T-helper 9 cell (primary cell): ENCODE data around the gene DYSF.
"Not testable (repeated sequence)": the region's sequence is repeated elsewhere in the genome, so short reads cannot be mapped to it uniquely, and the experiment has no call there.

Source experiments
- DNase-seq: peaks from one replicate; pipeline ENCODE4 v3.0.0-alpha.2; 2020
- total RNA-seq, 2 donors: gene quantifications; one replicate each; lab custom pipeline; 2026; lab: John Stamatoyannopoulos, UW

The DYSF gene
- 0 reads per million in 2 donors for total RNA-seq

- no peak for DNase-seq
These were observed at the start of gene DYSF for GRCh38 chr2:71453404-71454220. Gene DYSF (plus strand): TSS chr2:71453561.

- no peak for DNase-seq
These were observed 43.8 kb upstream of the DYSF start for GRCh38 chr2:71409611-71410010.

GRCh38 chr2:71410696-71411095 lies 42.7 kb upstream of the DYSF start:
- DNase-seq, result no peak

GRCh38 chr2:71416866-71417265 lies 36.5 kb upstream of the DYSF start:
- DNase-seq, result not testable (repeated sequence)

- DNase-seq, result no peak
These were observed 35.8 kb upstream of the DYSF start for GRCh38 chr2:71417300-71418202.

- no peak for DNase-seq
These were observed 34.2 kb upstream of the DYSF start for GRCh38 chr2:71419145-71419544.

- no peak for DNase-seq
These were observed 33.4 kb upstream of the DYSF start for GRCh38 chr2:71419976-71420375.

GRCh38 chr2:71422786-71423185 lies 30.6 kb upstream of the DYSF start:
- no peak for DNase-seq

GRCh38 chr2:71423817-71424420 lies 29.4 kb upstream of the DYSF start:
- DNase-seq, result no peak

- DNase-seq, result no peak
These were observed 26.6 kb upstream of the DYSF start for GRCh38 chr2:71426721-71427120.

- DNase-seq, result no peak
These were observed 24.6 kb upstream of the DYSF start for GRCh38 chr2:71428472-71429383.

- not testable (repeated sequence) for DNase-seq
These were observed 8.2 kb upstream of the DYSF start for GRCh38 chr2:71445142-71445541.

- DNase-seq, result no peak
These were observed 6.9 kb upstream of the DYSF start for GRCh38 chr2:71446505-71446904.

GRCh38 chr2:71449343-71449742 lies 4.0 kb upstream of the DYSF start:
- DNase-seq, result no peak

GRCh38 chr2:71451705-71452104 lies 1.7 kb upstream of the DYSF start:
- no peak for DNase-seq

- no peak for DNase-seq
These were observed 796 bp upstream of the DYSF start for GRCh38 chr2:71452565-71452964.

GRCh38 chr2:71454221-71455010 lies 1.1 kb downstream of the DYSF start:
- no peak for DNase-seq

GRCh38 chr2:71455011-71455740 lies 1.8 kb downstream of the DYSF start:
- DNase-seq, result no peak

- no peak for DNase-seq
These were observed 2.6 kb downstream of the DYSF start for GRCh38 chr2:71455741-71456569.

- no peak for DNase-seq
These were observed 3.3 kb downstream of the DYSF start for GRCh38 chr2:71456617-71457016.
